Pancreas (tissue), 10 donors: ENCODE data around the gene RPS13. TPM values are rescaled to one million over a fixed set of nuclear protein-coding genes. Genes with fewer than 3 reads are reported as not detected.
"Not testable (repeated sequence)": the region's sequence is repeated elsewhere in the genome, so short reads cannot be mapped to it uniquely, and the experiment has no call there.

Experiments
- ATAC-seq, 4 donors: fragments of 200-7000 bp; cut with Tn5 transposase; one replicate each; pipeline versions ENCODE4 v1.8.0 to v1.9.1; 2020; ENCODE audit warnings: mild to moderate bottlenecking in 4 of 4, moderate library complexity in 4 of 4
- DNase-seq, 6 donors: peaks; one replicate each; pipeline ENCODE4 v3.0.0-alpha.2; 2020
- FAIRE-seq: peaks from 2 replicates; lab custom pipeline; 2012; peaks lifted over from hg19 to GRCh38; lab: Jason Lieb, UNC
- H3K27ac ChIP-seq, 4 donors: fragments of 200-600 bp; sonication (generic); 1 replicate in 3 of 4; 2 replicates in 1 of 4; pipeline versions ENCODE4 v1.5.0 to v1.8.0; 2020
- H3K27me3 ChIP-seq, 4 donors: fragments of 200-600 bp; one replicate each; pipeline ENCODE4 v1.8.0; 2021
- H3K36me3 ChIP-seq, 3 donors: fragments of 200-600 bp; sonication (generic) in 1 of 3; one replicate each; pipeline versions ENCODE4 v1.5.0 to v1.8.0; 2020 to 2021
- H3K4me1 ChIP-seq, 3 donors: fragments of 200-600 bp; one replicate each; pipeline ENCODE4 v1.8.0; 2021
- H3K4me3 ChIP-seq, 4 donors: fragments of 200-600 bp; sonication (generic) in 2 of 4; one replicate each; pipeline versions ENCODE4 v1.5.0 to v1.8.0; 2020 to 2021
- H3K9me3 ChIP-seq, 4 donors: fragments of 200-600 bp; one replicate each; pipeline ENCODE4 v1.8.0; 2021
- WGBS, 2 donors: extraction: QIAGEN DNeasy Blood & Tissue Kit; methylation state at CpG; one replicate each; pipeline ENCODE4 v1.1.7; 2013; 5-methylcytosine and 5-hydroxymethylcytosine counted together
- intact Hi-C, 3 donors: fragments of 100-400 bp; cut with DNase I; formaldehyde crosslinking; loops; one replicate each; pipeline versions ENCODE4 v1.11.1 to v1.14.2; 2022
- polyA plus RNA-seq, 2 donors: library from polyadenylated mRNA; stranded (reverse); fragments of 200-250 nt; gene quantifications; one replicate each; pipeline ENCODE4 v1.2.3, GENCODE V29; 2013
- total RNA-seq, 6 donors: library from RNA; stranded (reverse); fragmentation: NEBNext Ultra II Directional in 4 of 6; extraction: Animal tissue kit (Norgen Biotek cat#: 25700) in 4 of 6; gene quantifications; one replicate each; pipeline versions ENCODE4 v1.2.1 to v1.2.4, GENCODE V29; 2021 to 2023
- TF ChIP-seq, protein P1 (sequence below), 4 donors: fragments of 200-600 bp; sonication (generic) in 3 of 4; IDR thresholded peaks; one replicate each; pipeline versions ENCODE4 v1.5.0 to v1.8.0; 2021; ENCODE audit warnings: antibody characterized with exemption in 4 of 4
- donor health status: healthy with polysubstance abuse.
- donor health status: DM: no; HTN: no; CAD: no; lungs with moderate emphysema.
- donor health status: DM: no; HTN: no; CAD: no.
- donor health status: control.
- donor health status: control.
- donor health status: Bipolar disorder and iron deficiency.
- donor health status: DM: yes; HTN: yes; CAD: no.
- donor health status: DM: no; HTN: no; CAD: no.
- donor health status: DM: no; HTN: no; CAD: no.
- donor health status: DM: yes; HTN: yes; CAD: no.

Gene RPS13
- total and polyA plus RNA-seq, 8 donors, result 504 to 1,177 (median 673) TPM

GRCh38 chr11:17066691-17067090 is 10.8 kb downstream of the RPS13 start:
- no peak for DNase-seq
- no peak for ATAC-seq
- Histone ChIP-seq H3K27me3 (no peaks in the 10 kb centered on the region), H3K36me3 (no peaks in the 10 kb centered on the region), H3K4me1 (no peaks in the 10 kb centered on the region), H3K9me3 (no peaks in the 10 kb centered on the region), H3K4me3 (no peak overlapping the region), H3K27ac (no peak overlapping the region)
- WGBS, 2 donors, result 48 to 56% methylated on average over 2 of the region's 2 CpGs
- intact Hi-C loops, result loop anchor here in 2 of 3 donors (5.0 to 10.0 kb wide), 3 partner anchors 119 to 262 kb away; no protein-coding TSS in a partner anchor
- no peak for FAIRE-seq
- TF ChIP-seq, protein P1, sequence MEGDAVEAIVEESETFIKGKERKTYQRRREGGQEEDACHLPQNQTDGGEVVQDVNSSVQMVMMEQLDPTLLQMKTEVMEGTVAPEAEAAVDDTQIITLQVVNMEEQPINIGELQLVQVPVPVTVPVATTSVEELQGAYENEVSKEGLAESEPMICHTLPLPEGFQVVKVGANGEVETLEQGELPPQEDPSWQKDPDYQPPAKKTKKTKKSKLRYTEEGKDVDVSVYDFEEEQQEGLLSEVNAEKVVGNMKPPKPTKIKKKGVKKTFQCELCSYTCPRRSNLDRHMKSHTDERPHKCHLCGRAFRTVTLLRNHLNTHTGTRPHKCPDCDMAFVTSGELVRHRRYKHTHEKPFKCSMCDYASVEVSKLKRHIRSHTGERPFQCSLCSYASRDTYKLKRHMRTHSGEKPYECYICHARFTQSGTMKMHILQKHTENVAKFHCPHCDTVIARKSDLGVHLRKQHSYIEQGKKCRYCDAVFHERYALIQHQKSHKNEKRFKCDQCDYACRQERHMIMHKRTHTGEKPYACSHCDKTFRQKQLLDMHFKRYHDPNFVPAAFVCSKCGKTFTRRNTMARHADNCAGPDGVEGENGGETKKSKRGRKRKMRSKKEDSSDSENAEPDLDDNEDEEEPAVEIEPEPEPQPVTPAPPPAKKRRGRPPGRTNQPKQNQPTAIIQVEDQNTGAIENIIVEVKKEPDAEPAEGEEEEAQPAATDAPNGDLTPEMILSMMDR (IDR thresholded peaks at IDR 0.05), result no peak

GRCh38 chr11:17063171-17064002 is 14.1 kb downstream of the RPS13 start:
- Histone ChIP-seq H3K27me3 (no peaks in the 10 kb centered on the region), H3K4me1 (no peaks in the 10 kb centered on the region), H3K4me3 (no peak overlapping the region), H3K36me3 (no peaks in the 10 kb centered on the region), H3K27ac (no peak overlapping the region), H3K9me3 (no peaks in the 10 kb centered on the region)
- peak; percentile 51 to 88 (median 78) for DNase-seq
- WGBS, 2 donors, result 62 to 65% methylated on average over 4 of the region's 4 CpGs
- intact Hi-C loops, result loop anchor here (5.0 to 10.0 kb wide), 3 partner anchors 116 to 259 kb away; no protein-coding TSS in a partner anchor
- TF ChIP-seq, protein P1 (IDR thresholded peaks at IDR 0.05), result peak; percentile 68 to 78 (median 74)
- peak; percentile 93 to 100 (median 98) for ATAC-seq
- FAIRE-seq, result no peak

DNA sequence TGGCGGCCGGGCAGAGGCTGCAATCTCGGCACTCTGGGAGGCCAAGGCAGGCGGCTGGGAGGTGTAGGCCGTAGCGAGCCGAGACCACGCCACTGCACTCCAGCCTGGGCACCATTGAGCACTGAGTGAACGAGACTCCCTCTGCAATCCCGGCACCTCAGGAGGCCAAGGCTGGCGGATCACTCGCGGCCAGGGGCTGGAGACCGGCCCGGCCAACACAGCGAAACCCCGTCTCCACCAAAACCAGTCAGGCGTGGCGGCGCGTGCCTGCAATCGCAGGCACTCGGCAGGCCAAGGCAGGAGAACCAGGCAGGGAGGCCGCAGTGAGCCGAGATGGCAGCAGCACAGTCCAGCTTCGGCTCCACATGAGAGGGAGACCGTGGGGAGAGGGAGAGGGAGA is 26.3 kb downstream of the RPS13 start:
- FAIRE-seq, result not testable (repeated sequence)

GRCh38 chr11:17048491-17048890 is 29.0 kb downstream of the RPS13 start:
- FAIRE-seq, H3K9me3 ChIP-seq, H3K36me3 ChIP-seq, H3K27me3 ChIP-seq, intact Hi-C loops, H3K4me3 ChIP-seq: not testable (repeated sequence)
- Histone ChIP-seq H3K4me1 (peaks cover 0 to 18% (median 11%) of the 10 kb centered on the region in 3 donors), H3K27ac (peak overlapping the region; percentile 39 to 71 (median 56))
- DNase-seq (peak in 3 of 6 donors; percentile 28 to 38 (median 33)), ATAC-seq (peak; percentile 91 to 98 (median 95))
- 10 to 19% methylated on average over 4 of the region's 4 CpGs for WGBS, 2 donors

More for the DNA sequence above, 26.3 kb downstream of the RPS13 start:
- H3K4me3 ChIP-seq, H3K27me3 ChIP-seq, H3K36me3 ChIP-seq, ATAC-seq, H3K27ac ChIP-seq, H3K9me3 ChIP-seq, intact Hi-C loops: not testable (repeated sequence)
- H3K4me1 ChIP-seq, result peaks cover 0 to 18% (median 11%) of the 10 kb centered on the region in 3 donors
- 97 to 99% methylated on average over 15 to 25 of the region's 27 CpGs for WGBS, 2 donors
- DNase-seq, result peak in 1 of 6 donors; percentile 17

GRCh38 chr11:17046690-17047089 is 30.8 kb downstream of the RPS13 start:
- Histone ChIP-seq H3K4me3 (no peak overlapping the region), H3K4me1 (peaks cover 0 to 18% (median 11%) of the 10 kb centered on the region in 3 donors), H3K27ac (peak overlapping the region in 1 of 4 donors; percentile 29), H3K9me3 (no peaks in the 10 kb centered on the region), H3K36me3 (no peaks in the 10 kb centered on the region), H3K27me3 (no peaks in the 10 kb centered on the region)
- intact Hi-C loops, result no loop called here
- WGBS, 2 donors, result 76 to 85% methylated on average over 5 of the region's 5 CpGs
- FAIRE-seq, result no peak
- TF ChIP-seq, protein P1 (IDR thresholded peaks at IDR 0.05), result no peak
- DNase-seq, result no peak
- no peak for ATAC-seq
